ENCODE results near the gene TMEM232.

DNA sequence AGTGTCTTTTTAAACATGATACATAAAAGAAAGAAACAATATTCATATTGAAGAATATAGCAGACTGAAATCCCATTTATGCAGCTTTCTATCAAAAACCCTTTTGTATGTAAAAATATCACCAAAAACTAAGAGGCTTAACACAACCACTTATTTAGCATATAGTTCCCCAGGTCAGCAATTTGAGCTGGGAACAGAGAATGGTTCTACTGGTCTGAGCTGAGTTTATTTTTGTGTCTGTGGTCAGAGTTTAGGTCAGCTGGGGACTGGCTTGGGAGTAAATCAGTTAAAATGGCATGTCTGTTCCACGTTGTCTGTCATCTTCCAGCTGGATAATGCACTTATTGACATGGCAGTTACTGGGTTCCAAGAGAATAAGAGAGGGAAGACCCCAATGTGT is 165.0 kb downstream of the TMEM232 start:
- TF ChIP-seq, protein P1, sequence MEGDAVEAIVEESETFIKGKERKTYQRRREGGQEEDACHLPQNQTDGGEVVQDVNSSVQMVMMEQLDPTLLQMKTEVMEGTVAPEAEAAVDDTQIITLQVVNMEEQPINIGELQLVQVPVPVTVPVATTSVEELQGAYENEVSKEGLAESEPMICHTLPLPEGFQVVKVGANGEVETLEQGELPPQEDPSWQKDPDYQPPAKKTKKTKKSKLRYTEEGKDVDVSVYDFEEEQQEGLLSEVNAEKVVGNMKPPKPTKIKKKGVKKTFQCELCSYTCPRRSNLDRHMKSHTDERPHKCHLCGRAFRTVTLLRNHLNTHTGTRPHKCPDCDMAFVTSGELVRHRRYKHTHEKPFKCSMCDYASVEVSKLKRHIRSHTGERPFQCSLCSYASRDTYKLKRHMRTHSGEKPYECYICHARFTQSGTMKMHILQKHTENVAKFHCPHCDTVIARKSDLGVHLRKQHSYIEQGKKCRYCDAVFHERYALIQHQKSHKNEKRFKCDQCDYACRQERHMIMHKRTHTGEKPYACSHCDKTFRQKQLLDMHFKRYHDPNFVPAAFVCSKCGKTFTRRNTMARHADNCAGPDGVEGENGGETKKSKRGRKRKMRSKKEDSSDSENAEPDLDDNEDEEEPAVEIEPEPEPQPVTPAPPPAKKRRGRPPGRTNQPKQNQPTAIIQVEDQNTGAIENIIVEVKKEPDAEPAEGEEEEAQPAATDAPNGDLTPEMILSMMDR (conservative IDR thresholded peaks at IDR 0.05): no peak
- no peak for TF ChIP-seq ZFX (IDR thresholded peaks at IDR 0.05)
